ENCODE data around the gene P3H2. TPM values are rescaled to one million over a fixed set of nuclear protein-coding genes. Genes with fewer than 3 reads are reported as not detected.
"Not testable (repeated sequence)": the region's sequence is repeated elsewhere in the genome, so short reads cannot be mapped to it uniquely, and the experiment has no call there.

Gene P3H2
- total RNA-seq, 2 experiments from 2014 or later, result not detected

DNA sequence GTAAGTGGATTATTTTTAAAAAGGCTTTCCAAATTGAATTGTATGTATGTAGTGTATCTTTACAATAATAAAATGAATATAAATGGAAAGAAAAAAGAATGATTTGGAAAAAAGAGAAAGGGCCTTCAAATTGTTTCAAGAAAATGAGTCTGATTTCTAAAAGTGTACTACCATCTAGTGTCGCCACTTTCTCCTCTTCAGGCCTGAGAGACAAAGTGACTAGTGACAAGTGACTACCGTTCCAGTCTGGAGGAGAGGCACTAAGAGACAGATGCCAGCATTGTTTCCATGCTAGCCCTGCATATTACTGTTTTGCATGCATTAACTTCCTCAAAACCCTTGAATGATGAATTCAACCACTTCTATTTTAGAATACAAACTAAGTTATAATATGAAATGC is 39.3 kb downstream of the P3H2 start:
- Mint-ChIP-seq H3K27me3 (peaks cover 6% of the 10 kb centered on the region), H3K4me3 (no peak overlapping the region), H3K36me3 (no peaks in the 10 kb centered on the region), H3K9me3 (no peaks in the 10 kb centered on the region), H3K27ac (no peak overlapping the region), H3K4me1 (no peaks in the 10 kb centered on the region)
- no peak for DNase-seq

DNA sequence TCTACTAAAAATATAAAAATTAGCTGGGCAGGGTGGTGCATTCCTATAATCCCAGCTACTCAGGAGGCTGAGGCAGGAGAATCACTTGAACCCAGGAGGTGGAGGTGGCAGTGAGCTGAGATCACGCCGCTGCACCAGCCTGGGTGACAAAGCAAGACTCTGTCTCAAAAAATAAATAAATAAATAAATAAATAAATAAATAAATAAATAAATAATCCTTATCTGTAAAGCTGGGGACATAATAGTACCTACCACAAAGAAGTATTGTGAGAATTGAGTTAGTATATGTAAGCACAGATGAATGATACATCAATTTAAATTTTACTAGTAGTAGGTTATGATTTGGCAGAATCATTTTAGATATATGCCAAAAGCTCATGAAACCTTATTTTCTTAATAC is 41.5 kb downstream of the P3H2 start:
- H3K9me3 Mint-ChIP-seq, DNase-seq, H3K27ac Mint-ChIP-seq, H3K36me3 Mint-ChIP-seq, H3K4me1 Mint-ChIP-seq, H3K4me3 Mint-ChIP-seq: not testable (repeated sequence)
- H3K27me3 Mint-ChIP-seq, result peaks cover 12% of the 10 kb centered on the region

DNA sequence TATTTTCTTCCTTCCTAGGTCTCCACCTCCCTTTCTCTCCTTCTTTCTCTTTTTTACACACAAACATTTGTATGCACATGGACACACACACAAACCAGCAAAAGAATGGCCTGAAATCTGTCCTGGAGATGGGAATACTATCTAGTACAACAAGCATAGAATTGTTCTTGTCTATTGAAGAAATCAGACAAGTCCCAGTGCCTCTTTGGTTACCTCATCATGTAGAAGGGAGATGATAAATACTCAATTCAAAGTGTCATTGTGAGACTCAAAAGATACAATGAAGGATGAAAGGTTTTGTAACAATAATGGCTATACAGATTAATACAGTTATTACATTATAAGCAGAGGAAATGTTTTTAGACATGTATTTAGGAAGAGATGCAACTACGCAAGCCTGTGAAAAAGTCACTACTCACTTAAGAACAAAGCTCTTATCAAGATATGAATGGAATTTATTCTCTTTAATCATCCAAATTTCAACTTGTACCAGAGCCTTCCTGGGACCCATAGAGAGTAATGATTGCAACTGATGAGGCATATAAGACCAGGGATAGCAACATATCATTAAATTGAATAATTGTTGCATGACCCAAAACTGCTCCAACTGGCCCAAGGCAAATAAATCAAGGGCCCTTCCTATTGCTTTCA is 43.2 kb downstream of the P3H2 start:
- no peaks in the 10 kb centered on the region for H3K4me1 Mint-ChIP-seq
- no peak overlapping the region for H3K27ac Mint-ChIP-seq
- H3K36me3 Mint-ChIP-seq, result no peaks in the 10 kb centered on the region
- no peak for DNase-seq
- no peaks in the 10 kb centered on the region for H3K9me3 Mint-ChIP-seq
- H3K27me3 Mint-ChIP-seq, result peaks cover 12% of the 10 kb centered on the region
- H3K4me3 Mint-ChIP-seq, result no peak overlapping the region

DNA sequence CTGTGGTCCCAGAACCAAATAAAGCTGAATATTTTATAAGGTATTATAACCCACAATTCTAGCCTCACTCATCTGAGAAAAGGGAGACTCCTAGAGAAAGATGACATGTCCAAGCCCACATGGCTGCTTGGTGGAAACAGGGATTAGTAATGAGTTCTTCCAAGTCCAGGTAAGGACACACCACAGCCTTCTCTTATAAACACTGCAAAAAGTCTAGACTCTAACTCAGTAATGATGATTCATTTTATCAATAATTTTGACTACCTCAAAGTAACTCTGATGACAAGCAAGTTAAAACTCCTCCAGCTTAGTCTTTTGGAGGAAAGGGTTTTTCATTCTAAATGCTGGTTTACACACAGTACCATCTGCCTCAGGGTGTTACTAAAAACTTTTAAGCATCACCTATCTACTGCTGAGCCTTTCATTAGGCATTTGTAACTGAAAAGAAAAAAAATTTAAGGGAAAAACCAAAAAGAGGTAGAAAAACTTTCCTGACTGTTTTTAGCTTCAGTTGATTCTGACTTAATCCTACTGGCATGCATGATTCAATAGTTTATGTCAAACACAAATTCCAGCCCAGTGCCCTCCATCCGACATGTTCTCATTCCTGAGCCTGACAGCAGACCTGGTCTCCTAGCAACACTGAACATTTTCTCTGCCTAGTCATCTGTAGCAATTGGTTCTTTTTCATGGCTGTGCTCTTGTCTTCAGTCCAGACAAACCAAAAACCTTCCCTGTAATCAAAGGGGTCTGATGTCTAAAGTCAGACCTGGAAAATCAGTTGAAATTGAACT is 43.9 kb downstream of the P3H2 start:
- no peak for DNase-seq
- H3K4me1 Mint-ChIP-seq, result no peaks in the 10 kb centered on the region
- no peaks in the 10 kb centered on the region for H3K9me3 Mint-ChIP-seq
- H3K27me3 Mint-ChIP-seq, result peaks cover 12% of the 10 kb centered on the region
- H3K4me3 Mint-ChIP-seq, result no peak overlapping the region
- no peak overlapping the region for H3K27ac Mint-ChIP-seq
- no peaks in the 10 kb centered on the region for H3K36me3 Mint-ChIP-seq

DNA sequence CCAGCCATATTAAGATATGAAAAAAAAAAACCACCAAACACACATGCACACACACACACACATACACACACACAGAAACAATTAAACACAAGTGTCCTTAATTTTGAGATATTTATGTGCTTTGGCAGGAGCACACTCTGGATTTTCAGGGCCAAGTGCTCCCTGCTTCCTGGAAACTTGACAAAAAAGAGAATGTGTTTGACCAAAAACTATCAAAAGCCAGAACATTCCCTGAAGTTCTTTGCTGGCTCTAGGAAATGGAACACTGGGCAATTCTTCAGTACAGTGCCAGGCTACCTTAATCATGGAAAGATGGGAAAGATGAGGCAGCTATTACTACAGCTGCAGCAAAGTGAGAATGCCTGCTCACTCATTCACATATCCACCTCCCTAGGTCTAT is 44.6 kb downstream of the P3H2 start:
- DNase-seq, result no peak
- Mint-ChIP-seq H3K4me1 (no peaks in the 10 kb centered on the region), H3K27ac (no peak overlapping the region), H3K4me3 (no peak overlapping the region), H3K9me3 (no peaks in the 10 kb centered on the region), H3K27me3 (peaks cover 18% of the 10 kb centered on the region), H3K36me3 (no peaks in the 10 kb centered on the region)

DNA sequence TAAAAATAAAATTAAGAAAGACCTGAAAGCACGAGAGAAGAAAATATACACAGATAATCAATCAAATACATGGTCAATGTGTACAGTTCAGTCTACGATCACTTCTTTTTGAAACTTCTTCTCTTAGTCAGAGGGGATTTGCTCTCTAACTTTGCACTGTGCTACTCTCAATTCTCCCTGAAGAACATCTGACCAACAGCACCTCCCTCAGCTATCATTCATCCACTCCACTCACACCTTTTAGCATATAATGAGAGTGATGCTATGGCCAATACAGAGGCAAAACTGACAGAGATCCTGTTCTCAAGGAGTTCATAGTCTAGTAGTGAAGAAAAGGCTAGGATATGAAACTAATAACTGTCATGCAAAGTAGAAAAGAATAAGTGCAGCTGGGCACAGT is 45.9 kb downstream of the P3H2 start:
- Mint-ChIP-seq H3K27ac (no peak overlapping the region), H3K4me3 (no peak overlapping the region), H3K9me3 (no peaks in the 10 kb centered on the region), H3K36me3 (no peaks in the 10 kb centered on the region), H3K27me3 (peaks cover 18% of the 10 kb centered on the region), H3K4me1 (no peaks in the 10 kb centered on the region)
- DNase-seq, result no peak

DNA sequence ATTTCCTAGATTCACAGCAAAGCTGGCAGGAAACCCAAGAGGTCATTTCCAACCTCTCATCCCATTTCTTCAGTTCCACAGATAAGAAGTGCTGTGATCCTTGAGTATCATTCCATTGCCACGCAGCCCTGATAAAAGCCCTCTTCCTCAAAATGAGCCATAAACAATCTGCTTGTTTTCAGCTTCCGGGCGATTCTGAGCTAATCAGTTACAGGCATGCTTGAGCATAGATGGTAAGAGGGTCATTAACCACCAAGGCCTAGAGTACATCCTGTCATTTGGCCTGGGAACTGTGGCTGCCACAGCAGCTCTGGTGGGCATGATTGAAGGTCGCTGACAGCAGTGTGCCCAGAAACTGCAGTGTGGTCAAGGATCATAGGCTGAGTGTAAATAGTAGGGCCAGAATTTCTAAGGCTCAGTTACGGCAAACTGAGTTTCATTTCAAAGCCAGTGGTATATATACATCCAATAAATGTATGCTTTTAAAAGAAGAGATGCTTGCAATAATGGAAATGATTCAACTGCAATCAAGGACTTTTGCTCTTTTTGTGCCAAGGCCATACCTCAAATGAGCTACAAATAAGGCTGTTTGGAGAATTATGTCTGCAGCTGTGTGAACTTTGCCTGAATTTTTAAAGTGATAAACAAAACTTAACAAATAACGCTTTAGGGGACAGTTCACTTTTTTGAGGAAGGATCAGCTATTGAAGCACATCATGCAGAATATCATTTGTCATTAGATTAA is 47.3 kb downstream of the P3H2 start:
- DNase-seq, result no peak
- H3K4me1 Mint-ChIP-seq, result no peaks in the 10 kb centered on the region
- peaks cover 18% of the 10 kb centered on the region for H3K27me3 Mint-ChIP-seq
- H3K4me3 Mint-ChIP-seq, result no peak overlapping the region
- no peaks in the 10 kb centered on the region for H3K9me3 Mint-ChIP-seq
- H3K36me3 Mint-ChIP-seq, result no peaks in the 10 kb centered on the region
- no peak overlapping the region for H3K27ac Mint-ChIP-seq

DNA sequence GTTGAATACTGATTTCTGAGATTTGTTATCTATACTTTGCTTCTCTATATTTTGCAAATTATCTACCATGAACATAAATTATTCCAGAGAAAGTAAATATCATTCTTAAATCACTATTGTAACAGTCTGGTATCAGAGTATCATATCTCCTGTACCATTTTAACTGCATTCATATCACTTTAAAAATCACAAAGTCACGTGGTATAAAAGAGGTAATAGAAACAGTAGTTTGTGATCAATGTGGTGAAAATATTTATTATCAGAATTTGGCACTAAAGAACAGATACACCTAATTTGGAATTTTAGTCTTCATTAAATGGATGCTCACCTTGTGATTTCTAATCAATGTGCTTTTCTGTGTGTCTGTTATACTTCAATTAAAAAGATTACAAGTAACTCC is 47.8 kb downstream of the P3H2 start:
- H3K27me3 Mint-ChIP-seq, result peaks cover 18% of the 10 kb centered on the region

DNA sequence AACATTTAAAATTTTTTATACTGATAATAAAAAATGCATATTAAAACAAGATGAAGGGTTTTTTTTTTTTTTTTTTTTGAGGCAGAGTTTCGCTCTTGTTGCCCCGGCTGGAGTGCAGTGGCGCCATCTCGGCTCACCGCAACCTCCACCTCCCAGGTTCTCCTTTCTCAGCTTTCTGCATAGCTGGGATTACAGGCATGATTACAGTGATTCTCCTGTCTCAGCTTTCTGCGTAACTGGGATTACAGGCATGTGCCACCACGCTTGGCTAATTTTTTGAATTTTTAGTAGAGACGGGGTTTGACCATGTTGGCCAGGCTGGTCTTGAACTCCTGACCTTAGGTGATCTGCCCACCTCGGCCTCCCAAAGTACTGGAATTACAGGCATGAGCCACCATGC is 48.8 kb downstream of the P3H2 start:
- H3K27ac Mint-ChIP-seq, H3K9me3 Mint-ChIP-seq, H3K4me1 Mint-ChIP-seq, H3K4me3 Mint-ChIP-seq, H3K36me3 Mint-ChIP-seq, DNase-seq: not testable (repeated sequence)
- H3K27me3 Mint-ChIP-seq, result peaks cover 18% of the 10 kb centered on the region

More for the DNA sequence above, 47.8 kb downstream of the P3H2 start:
- H3K4me3 Mint-ChIP-seq, result no peak overlapping the region
- DNase-seq, result no peak
- no peaks in the 10 kb centered on the region for H3K4me1 Mint-ChIP-seq
- no peaks in the 10 kb centered on the region for H3K9me3 Mint-ChIP-seq
- no peak overlapping the region for H3K27ac Mint-ChIP-seq
- no peaks in the 10 kb centered on the region for H3K36me3 Mint-ChIP-seq

DNA sequence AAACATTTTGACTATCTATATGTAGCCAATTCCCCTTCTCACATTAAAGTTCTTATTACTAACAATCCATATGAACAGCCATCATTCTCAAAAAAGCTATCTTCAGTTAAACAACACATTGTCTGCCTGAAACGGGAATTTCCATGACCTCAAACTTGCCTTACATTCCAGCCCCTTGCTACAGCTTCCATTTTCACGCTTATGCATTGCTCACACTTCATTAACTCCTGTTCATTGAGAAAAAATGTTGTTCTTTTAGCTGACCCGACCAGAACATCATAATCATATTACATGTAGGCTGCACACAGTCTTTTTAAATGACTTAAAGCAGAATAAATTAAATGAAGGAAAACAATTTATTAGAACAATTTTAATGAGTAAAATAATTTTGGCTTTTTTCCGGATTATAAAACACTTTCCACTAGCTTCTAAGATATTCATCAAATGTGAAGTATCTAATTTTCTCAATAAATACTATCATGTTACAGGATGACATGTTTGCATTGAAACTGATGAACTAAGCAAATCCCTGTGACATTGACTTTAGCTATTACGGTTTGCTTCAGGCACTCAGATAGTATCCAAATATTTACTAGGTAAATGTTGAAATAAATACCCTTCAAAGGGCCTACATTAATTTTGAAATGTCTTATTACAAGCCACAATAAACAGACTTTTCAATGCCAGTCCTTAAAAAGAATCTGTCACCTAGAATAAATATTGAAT is 49.9 kb downstream of the P3H2 start:
- Mint-ChIP-seq H3K9me3 (no peaks in the 10 kb centered on the region), H3K27ac (no peak overlapping the region), H3K36me3 (no peaks in the 10 kb centered on the region), H3K27me3 (peaks cover 16% of the 10 kb centered on the region), H3K4me1 (no peaks in the 10 kb centered on the region), H3K4me3 (no peak overlapping the region)
- DNase-seq, result no peak

DNA sequence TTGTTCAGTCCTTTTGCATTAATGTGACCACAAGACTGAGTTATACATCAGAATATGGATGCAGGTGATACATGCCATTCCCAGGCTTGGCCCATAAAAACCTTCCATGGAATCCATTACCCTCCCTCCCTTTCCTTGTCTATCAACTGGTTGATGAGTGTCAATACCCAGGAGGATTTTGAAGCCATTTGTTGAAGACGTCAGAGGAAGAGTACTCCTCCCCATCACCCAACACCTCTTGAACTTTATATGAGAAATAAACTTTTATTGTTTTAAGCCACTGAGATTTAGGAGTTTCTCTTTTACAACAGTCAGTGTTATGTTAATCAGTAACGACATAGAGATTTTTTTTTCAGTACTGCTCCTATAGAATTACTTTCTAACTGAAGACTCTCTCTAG is 55.5 kb downstream of the P3H2 start:
- Mint-ChIP-seq H3K27me3 (peaks cover 4% of the 10 kb centered on the region), H3K4me1 (no peaks in the 10 kb centered on the region), H3K4me3 (no peak overlapping the region), H3K27ac (no peak overlapping the region), H3K9me3 (no peaks in the 10 kb centered on the region), H3K36me3 (no peaks in the 10 kb centered on the region)
- DNase-seq, result no peak

DNA sequence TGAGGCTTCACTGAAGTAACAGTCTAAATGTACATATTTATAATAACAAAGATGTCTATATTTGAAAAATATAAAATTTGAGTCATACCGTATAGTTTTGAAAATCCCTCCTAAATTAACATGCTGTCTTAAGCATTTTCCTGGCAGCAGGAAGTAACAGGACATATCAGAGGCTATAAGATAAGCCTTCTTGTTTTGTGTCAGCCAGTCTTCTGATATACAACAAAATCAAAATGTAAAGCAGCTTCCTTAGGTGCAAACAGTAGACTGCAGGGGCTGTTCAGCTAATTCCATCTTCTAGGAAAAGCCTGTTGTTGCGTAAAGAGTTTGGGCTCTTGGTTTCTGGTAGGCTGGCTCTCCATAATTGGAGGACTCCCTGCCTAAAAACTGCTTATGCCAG is 56.0 kb downstream of the P3H2 start:
- H3K4me3 Mint-ChIP-seq, result no peak overlapping the region
- no peaks in the 10 kb centered on the region for H3K4me1 Mint-ChIP-seq
- H3K36me3 Mint-ChIP-seq, result no peaks in the 10 kb centered on the region
- H3K9me3 Mint-ChIP-seq, result no peaks in the 10 kb centered on the region
- H3K27ac Mint-ChIP-seq, result no peak overlapping the region
- no peak for DNase-seq
- peaks cover 4% of the 10 kb centered on the region for H3K27me3 Mint-ChIP-seq

DNA sequence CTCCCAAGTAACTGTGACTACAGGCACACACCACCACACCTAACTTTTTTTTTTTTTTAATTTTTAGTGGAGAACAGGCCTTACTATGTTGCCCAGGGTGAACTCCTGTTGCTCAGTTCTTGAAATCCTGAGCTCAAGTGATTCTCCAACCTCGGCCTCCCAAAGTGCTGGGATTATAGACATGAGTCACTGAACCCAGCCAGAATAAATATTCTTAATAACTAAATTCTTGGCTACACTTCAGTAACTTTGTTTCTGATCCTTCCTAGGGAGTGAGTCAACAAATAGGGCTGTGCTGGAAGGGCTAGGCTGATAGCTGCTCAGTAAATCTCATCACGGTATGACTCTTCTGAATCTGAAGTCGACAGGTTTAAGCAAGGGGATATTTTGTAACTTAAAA is 56.6 kb downstream of the P3H2 start:
- Mint-ChIP-seq H3K27ac (no peak overlapping the region), H3K9me3 (no peaks in the 10 kb centered on the region), H3K27me3 (peaks cover 4% of the 10 kb centered on the region), H3K36me3 (no peaks in the 10 kb centered on the region), H3K4me1 (peaks cover 4% of the 10 kb centered on the region), H3K4me3 (no peak overlapping the region)
- no peak for DNase-seq

DNA sequence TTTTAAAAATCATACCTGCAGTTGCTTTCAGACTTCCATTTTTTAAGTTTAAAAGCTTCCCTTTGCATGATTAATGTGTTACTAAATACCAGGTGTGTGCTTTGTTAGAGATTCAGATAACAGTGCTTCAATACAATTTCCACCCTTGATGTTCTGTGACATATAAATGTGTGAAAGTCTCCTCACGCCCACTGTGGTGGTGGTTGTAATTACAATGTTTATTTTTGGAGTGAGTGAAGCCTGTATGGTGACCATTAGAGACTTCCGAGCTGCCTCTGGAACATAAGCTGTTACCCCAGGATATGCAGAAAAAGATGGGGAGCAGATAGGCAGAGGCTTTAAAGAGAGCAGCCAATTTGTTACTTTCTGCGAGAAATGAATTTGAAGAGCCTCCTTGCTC is 57.2 kb downstream of the P3H2 start:
- H3K27ac Mint-ChIP-seq, result no peak overlapping the region
- H3K4me3 Mint-ChIP-seq, result no peak overlapping the region
- H3K4me1 Mint-ChIP-seq, result peaks cover 7% of the 10 kb centered on the region
- DNase-seq, result no peak
- H3K27me3 Mint-ChIP-seq, result peaks cover 4% of the 10 kb centered on the region
- no peaks in the 10 kb centered on the region for H3K9me3 Mint-ChIP-seq
- no peaks in the 10 kb centered on the region for H3K36me3 Mint-ChIP-seq

DNA sequence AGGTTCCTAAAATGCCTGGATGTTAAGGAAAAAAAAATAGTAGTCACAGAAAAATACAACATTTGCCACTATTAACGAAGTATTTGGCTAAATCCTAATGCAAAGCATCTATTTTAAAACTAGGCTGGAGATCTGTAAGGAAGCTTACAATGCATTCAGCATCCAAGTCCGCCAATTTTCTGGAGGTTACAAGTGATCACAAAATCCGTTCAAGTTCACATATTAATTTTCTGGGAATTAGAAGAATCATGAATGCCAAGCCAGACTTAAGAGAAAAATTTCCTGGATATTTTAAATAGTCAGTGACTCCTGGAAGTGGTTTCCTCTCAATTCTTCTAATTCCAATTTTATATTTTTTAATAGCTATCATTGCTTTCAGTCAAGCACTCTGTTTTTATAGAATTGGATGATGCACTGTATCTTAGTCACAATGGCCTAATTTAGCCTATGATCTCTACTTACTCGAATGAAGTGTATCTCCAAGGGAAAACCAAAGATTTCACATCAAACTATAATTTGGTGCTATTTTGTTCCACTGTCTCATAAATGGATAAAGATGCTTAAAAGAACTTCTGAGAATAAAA is 60.4 kb downstream of the P3H2 start:
- peaks cover 9% of the 10 kb centered on the region for H3K27me3 Mint-ChIP-seq
- no peaks in the 10 kb centered on the region for H3K9me3 Mint-ChIP-seq
- no peak for DNase-seq
- no peaks in the 10 kb centered on the region for H3K36me3 Mint-ChIP-seq
- peaks cover 7% of the 10 kb centered on the region for H3K4me1 Mint-ChIP-seq
- no peak overlapping the region for H3K27ac Mint-ChIP-seq
- H3K4me3 Mint-ChIP-seq, result no peak overlapping the region
